ENCODE measurements around the gene ATRNL1.

GRCh38 chr10:115051216-115051615 is 41.9 kb upstream of the ATRNL1 start:
- TF ChIP-seq CTCF (IDR thresholded peaks at IDR 0.05): no peak
- TF ChIP-seq POLR2AphosphoS5 (IDR thresholded peaks at IDR 0.05; ENCODE audit: low read depth, low read length): no peak
- TF ChIP-seq ELF1 (IDR thresholded peaks at IDR 0.05): no peak
- no peak for TF ChIP-seq MAX (IDR thresholded peaks at IDR 0.05; ENCODE audit: low read depth)
- TF ChIP-seq EP300 (IDR thresholded peaks at IDR 0.05; ENCODE audit: borderline replicate concordance in 1 of 2, low read depth in 1 of 2, low read length in 1 of 2): no peak
- no peak for TF ChIP-seq RAD21 (IDR thresholded peaks at IDR 0.05; ENCODE audit: low read length)
- TF ChIP-seq TEAD4 (IDR thresholded peaks at IDR 0.05; ENCODE audit: borderline replicate concordance, insufficient read depth): no peak
- TF ChIP-seq GATA2 (CRISPR knock-in tag; IDR thresholded peaks at IDR 0.05): no peak
- TF ChIP-seq TCF12 (IDR thresholded peaks at IDR 0.05): no peak
- TF ChIP-seq ZBTB33 (IDR thresholded peaks at IDR 0.05; ENCODE audit: borderline replicate concordance, low read depth): no peak
- no peak for TF ChIP-seq IRF3 (IDR thresholded peaks at IDR 0.05; ENCODE audit: low read depth, low read length)
- no peak for TF ChIP-seq EZH2phosphoT487 (IDR thresholded peaks at IDR 0.05; ENCODE audit: borderline replicate concordance, low read depth)
- no peak for TF ChIP-seq CHD2 (IDR thresholded peaks at IDR 0.05; ENCODE audit: low read length, partially characterized antibody)
- TF ChIP-seq FOXJ3 (CRISPR knock-in tag; IDR thresholded peaks at IDR 0.05): no peak
